Measurements from ENCODE around the gene OR10X1. TPM values are rescaled to one million over a fixed set of nuclear protein-coding genes. Genes with fewer than 3 reads are reported as not detected.

The OR10X1 gene
- total and polyA plus RNA-seq, 2 of the 4 experiments (the other 2 are of a cell fraction) = not detected

DNA sequence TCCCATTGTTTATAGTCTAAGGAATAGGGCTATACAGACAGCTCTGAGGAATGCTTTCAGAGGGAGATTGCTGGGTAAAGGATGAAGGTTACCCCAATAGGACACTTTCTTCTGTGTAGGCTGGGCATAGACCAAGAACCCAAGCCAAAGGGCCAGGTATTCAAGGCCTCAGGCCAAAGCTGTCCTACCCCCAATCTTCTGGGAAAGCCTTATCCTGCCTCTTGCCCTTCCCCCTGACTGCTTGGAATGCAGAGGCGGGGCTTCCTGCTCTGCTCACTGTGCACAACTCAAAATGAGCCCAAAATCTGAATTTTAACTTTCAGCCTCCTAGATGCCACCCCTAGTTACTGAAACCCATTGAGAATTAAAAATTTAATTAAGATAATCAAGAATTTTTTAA, 27.6 kb upstream of the OR10X1 start:
- no peak overlapping the region for H4K5ac ChIP-seq (ENCODE audit: low read depth, low read length)
- no peaks in the 10 kb centered on the region; the same call in 1 of the 2 replicates for H3K9me3 ChIP-seq (ENCODE audit: control insufficient read depth, insufficient read depth, low read length)
- no peak overlapping the region for H2AK9ac ChIP-seq (replicated peaks; ENCODE audit: low read depth, low read length, poor library complexity)
- no peaks in the 10 kb centered on the region for H3K36me3 ChIP-seq (ENCODE audit: control insufficient read depth, insufficient read depth, low read length)
- WGBS, 2 experiments (ENCODE audit: extremely low coverage in 2 of 2, insufficient read length in 1 of 2) = no CpG with 5 or more reads among the region's 1 CpG
- H3K18ac ChIP-seq (ENCODE audit: low read depth, low read length) = no peak overlapping the region
- no peak overlapping the region for H3K9ac ChIP-seq (ENCODE audit: low read depth, low read length)
- H2AFZ ChIP-seq (replicated peaks; ENCODE audit: low read length, poor library complexity) = no peak overlapping the region
- no peak overlapping the region for H3K4ac ChIP-seq (ENCODE audit: low read depth, low read length)
- no peak overlapping the region for H2BK120ac ChIP-seq (ENCODE audit: low read depth, low read length)
- no peak overlapping the region for H3K4me3 ChIP-seq (ENCODE audit: insufficient read depth, low read depth, low read length)
- no peaks in the 10 kb centered on the region for H3K27me3 ChIP-seq (ENCODE audit: control insufficient read depth, insufficient read depth, low read length)
- no peaks in the 10 kb centered on the region for H3K9me1 ChIP-seq (ENCODE audit: insufficient read depth, low read length)
- intact Hi-C loops (cut with micrococcal nuclease) = no loop called here
- ATAC-seq (ENCODE audit: low read depth) (no peak), DNase-seq (no peak)
- H4K91ac ChIP-seq (ENCODE audit: insufficient read depth, low read depth, low read length) = no peak overlapping the region
- dilution Hi-C loops (cut with HindIII; ENCODE audit: low sequenced_read_pairs, unreplicated experiment) = no loop called here
- no peak overlapping the region for H3K56ac ChIP-seq (ENCODE audit: extremely low read depth, insufficient read depth, low read length)
- no peak overlapping the region for H2BK5ac ChIP-seq (ENCODE audit: low read depth, low read length, poor library complexity, severe bottlenecking)
- no peak overlapping the region for H2AK5ac ChIP-seq (ENCODE audit: low read depth, low read length)
- no peak overlapping the region for H3K23ac ChIP-seq (ENCODE audit: low read depth, low read length)
- no peaks in the 10 kb centered on the region for H4K20me1 ChIP-seq (ENCODE audit: insufficient read depth, low read length)
- H3K14ac ChIP-seq (replicated peaks; ENCODE audit: low read depth, low read length) = no peak overlapping the region
- H2BK20ac ChIP-seq (ENCODE audit: low read depth, low read length) = no peak overlapping the region
- CTCF ChIA-PET = no interaction called here
- no peak for TF ChIP-seq RAD21 (IDR thresholded peaks at IDR 0.05; ENCODE audit: low read length)
- TF ChIP-seq NFE2L2 (IDR thresholded peaks at IDR 0.05; ENCODE audit: low read depth, low read length) = no peak
- no peak for TF ChIP-seq MAZ (IDR thresholded peaks at IDR 0.05; ENCODE audit: borderline replicate concordance, low read depth, low read length)
- TF ChIP-seq, protein P1, sequence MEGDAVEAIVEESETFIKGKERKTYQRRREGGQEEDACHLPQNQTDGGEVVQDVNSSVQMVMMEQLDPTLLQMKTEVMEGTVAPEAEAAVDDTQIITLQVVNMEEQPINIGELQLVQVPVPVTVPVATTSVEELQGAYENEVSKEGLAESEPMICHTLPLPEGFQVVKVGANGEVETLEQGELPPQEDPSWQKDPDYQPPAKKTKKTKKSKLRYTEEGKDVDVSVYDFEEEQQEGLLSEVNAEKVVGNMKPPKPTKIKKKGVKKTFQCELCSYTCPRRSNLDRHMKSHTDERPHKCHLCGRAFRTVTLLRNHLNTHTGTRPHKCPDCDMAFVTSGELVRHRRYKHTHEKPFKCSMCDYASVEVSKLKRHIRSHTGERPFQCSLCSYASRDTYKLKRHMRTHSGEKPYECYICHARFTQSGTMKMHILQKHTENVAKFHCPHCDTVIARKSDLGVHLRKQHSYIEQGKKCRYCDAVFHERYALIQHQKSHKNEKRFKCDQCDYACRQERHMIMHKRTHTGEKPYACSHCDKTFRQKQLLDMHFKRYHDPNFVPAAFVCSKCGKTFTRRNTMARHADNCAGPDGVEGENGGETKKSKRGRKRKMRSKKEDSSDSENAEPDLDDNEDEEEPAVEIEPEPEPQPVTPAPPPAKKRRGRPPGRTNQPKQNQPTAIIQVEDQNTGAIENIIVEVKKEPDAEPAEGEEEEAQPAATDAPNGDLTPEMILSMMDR (conservative IDR thresholded peaks at IDR 0.05; ENCODE audit: low read depth, low read length) = no peak
- no peak for TF ChIP-seq MXI1 (IDR thresholded peaks at IDR 0.05; ENCODE audit: borderline replicate concordance, low read depth, low read length)
- TF ChIP-seq MAFK (IDR thresholded peaks at IDR 0.05; ENCODE audit: low read depth, low read length) = no peak
- TF ChIP-seq POLR2A (IDR thresholded peaks at IDR 0.05; ENCODE audit: low read depth, low read length) = no peak
- TF ChIP-seq CEBPB (IDR thresholded peaks at IDR 0.05; ENCODE audit: low read depth, low read length) = no peak
- TF ChIP-seq, protein P2, sequence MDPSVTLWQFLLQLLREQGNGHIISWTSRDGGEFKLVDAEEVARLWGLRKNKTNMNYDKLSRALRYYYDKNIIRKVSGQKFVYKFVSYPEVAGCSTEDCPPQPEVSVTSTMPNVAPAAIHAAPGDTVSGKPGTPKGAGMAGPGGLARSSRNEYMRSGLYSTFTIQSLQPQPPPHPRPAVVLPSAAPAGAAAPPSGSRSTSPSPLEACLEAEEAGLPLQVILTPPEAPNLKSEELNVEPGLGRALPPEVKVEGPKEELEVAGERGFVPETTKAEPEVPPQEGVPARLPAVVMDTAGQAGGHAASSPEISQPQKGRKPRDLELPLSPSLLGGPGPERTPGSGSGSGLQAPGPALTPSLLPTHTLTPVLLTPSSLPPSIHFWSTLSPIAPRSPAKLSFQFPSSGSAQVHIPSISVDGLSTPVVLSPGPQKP (IDR thresholded peaks at IDR 0.05; ENCODE audit: borderline replicate concordance, low read depth, low read length) = no peak
- H3K4me2 ChIP-seq (ENCODE audit: low read depth, low read length) = no peak overlapping the region
- in situ Hi-C loops (cut with MboI; ENCODE audit: low sequenced_read_pairs) = no loop called here
- no peak overlapping the region for H4K8ac ChIP-seq (ENCODE audit: low read depth in 2 of 2, low read length in 2 of 2)
- no TSS peak for BruUV-seq (replicated peaks)
- no peaks in the 10 kb centered on the region for H3K79me1 ChIP-seq (ENCODE audit: low read depth in 1 of 2, low read length in 2 of 2)
- H2BK15ac ChIP-seq (ENCODE audit: low read depth, low read length) = no peak overlapping the region
- H3K4me1 ChIP-seq (ENCODE audit: control insufficient read depth, insufficient read depth, low read length) = no peaks in the 10 kb centered on the region
- POLR2A ChIA-PET (ENCODE audit: unreplicated experiment) = no interaction called here
- H3K27ac ChIP-seq (ENCODE audit: insufficient read depth, low read length) = no peak overlapping the region
